SK-N-DZ (cell line): Measurements from ENCODE around the gene ZBTB17.
"Not testable (repeated sequence)": the region's sequence is repeated elsewhere in the genome, so short reads cannot be mapped to it uniquely, and the experiment has no call there.

Experiments used
- DNase-seq: peaks from one replicate; pipeline ENCODE4 v3.0.0-alpha.2; 2015; ENCODE audit warnings: low spot score

Gene ZBTB17

GRCh38 chr1:16011936-16012589 is 36.2 kb upstream of the ZBTB17 start:
- no peak for DNase-seq

GRCh38 chr1:16010837-16011236 is 34.9 kb upstream of the ZBTB17 start:
- DNase-seq, result no peak

- DNase-seq, result no peak
These were observed 33.8 kb upstream of the ZBTB17 start for GRCh38 chr1:16009678-16010077.

GRCh38 chr1:16009030-16009460 is 33.1 kb upstream of the ZBTB17 start:
- DNase-seq, result peak; percentile 65

- DNase-seq, result no peak
These were observed 31.9 kb upstream of the ZBTB17 start for GRCh38 chr1:16007671-16008341.

GRCh38 chr1:16006552-16007485 is 30.9 kb upstream of the ZBTB17 start:
- no peak for DNase-seq

- DNase-seq, result no peak
These were observed 30.1 kb upstream of the ZBTB17 start for GRCh38 chr1:16006010-16006409.

GRCh38 chr1:16005597-16005996 is 29.7 kb upstream of the ZBTB17 start:
- no peak for DNase-seq

- DNase-seq, result not testable (repeated sequence)
These were observed 25.4 kb upstream of the ZBTB17 start for GRCh38 chr1:16001274-16001673.

- no peak for DNase-seq
These were observed 23.0 kb upstream of the ZBTB17 start for GRCh38 chr1:15998929-15999328.

GRCh38 chr1:15997637-15998280 is 21.9 kb upstream of the ZBTB17 start:
- DNase-seq, result no peak

- no peak for DNase-seq
These were observed 21.2 kb upstream of the ZBTB17 start for GRCh38 chr1:15997076-15997585.

GRCh38 chr1:15994590-15995351 is 18.9 kb upstream of the ZBTB17 start:
- DNase-seq, result peak; percentile 36

- no peak for DNase-seq
These were observed 18.2 kb upstream of the ZBTB17 start for GRCh38 chr1:15994081-15994480.

GRCh38 chr1:15993666-15994065 is 17.8 kb upstream of the ZBTB17 start:
- no peak for DNase-seq

GRCh38 chr1:15992582-15993500 is 16.9 kb upstream of the ZBTB17 start:
- DNase-seq, result no peak

- DNase-seq, result no peak
These were observed 16.3 kb upstream of the ZBTB17 start for GRCh38 chr1:15992187-15992553.

GRCh38 chr1:15991427-15992186 is 15.7 kb upstream of the ZBTB17 start:
- DNase-seq, result no peak

- DNase-seq, result no peak
These were observed 13.9 kb upstream of the ZBTB17 start for GRCh38 chr1:15989776-15990175.
